Activated naive CD8-positive, alpha-beta T cell (primary cell): ENCODE measurements around the gene TRIM9.

ENCODE experiments used
- H3K27ac Mint-ChIP-seq: one replicate; pipeline ENCODE4 v1.8.0; 2021; ENCODE audit warnings: mixed read lengths
- H3K27me3 Mint-ChIP-seq: one replicate; pipeline ENCODE4 v1.8.0; 2021; ENCODE audit warnings: mixed read lengths
- H3K36me3 Mint-ChIP-seq: one replicate; pipeline ENCODE4 v1.8.0; 2021; ENCODE audit warnings: mixed read lengths
- H3K4me1 Mint-ChIP-seq: one replicate; pipeline ENCODE4 v1.8.0; 2021; ENCODE audit warnings: low read depth, mixed read lengths
- H3K4me3 Mint-ChIP-seq: one replicate; pipeline ENCODE4 v1.8.0; 2021; ENCODE audit warnings: mild to moderate bottlenecking, mixed read lengths
- H3K9me3 Mint-ChIP-seq: one replicate; pipeline ENCODE4 v1.8.0; 2021; ENCODE audit warnings: low read depth, mixed read lengths

TRIM9 gene

DNA sequence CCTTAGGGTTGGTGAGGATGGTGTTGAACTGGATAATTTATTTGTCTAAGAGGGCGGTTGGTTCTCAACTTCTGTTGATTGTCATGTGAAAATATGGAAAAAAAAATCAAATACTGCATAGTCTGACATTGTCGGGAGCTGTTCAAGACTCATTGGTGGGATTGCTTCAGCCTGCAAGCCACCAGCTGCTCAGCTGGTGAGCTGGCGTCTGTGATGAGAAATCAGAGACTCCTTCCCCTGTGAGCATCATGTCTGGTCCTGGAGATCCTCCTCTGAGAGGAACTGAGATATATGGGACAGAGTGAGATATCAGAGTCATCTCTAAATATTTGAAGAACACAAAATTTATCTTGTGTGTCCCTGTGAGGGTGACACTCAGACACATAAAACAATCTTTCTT lies 49.9 kb downstream of the TRIM9 start:
- Mint-ChIP-seq H3K4me1 (no peaks in the 10 kb centered on the region), H3K4me3 (no peak overlapping the region), H3K36me3 (no peaks in the 10 kb centered on the region), H3K27ac (no peak overlapping the region), H3K9me3 (no peaks in the 10 kb centered on the region), H3K27me3 (no peaks in the 10 kb centered on the region)

DNA sequence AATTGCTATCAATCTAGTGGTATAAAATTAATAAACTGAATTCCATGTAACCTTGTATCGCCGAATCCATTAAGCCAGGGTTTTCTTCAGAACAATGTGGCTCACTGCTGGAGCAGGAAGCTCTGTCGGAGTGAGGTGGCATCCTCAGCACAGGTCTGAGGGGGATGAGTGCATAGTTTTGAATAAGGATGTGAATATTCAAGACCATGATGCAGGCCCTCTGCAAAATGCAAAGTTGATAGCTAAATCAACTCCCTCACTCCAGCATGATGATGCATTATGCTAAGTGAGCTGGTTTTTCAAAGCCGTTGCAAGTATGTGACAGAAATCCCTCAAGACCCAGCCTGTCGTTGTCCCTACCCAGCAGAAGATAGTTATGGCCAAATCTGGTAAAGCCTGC lies 53.0 kb downstream of the TRIM9 start:
- Mint-ChIP-seq H3K9me3 (no peaks in the 10 kb centered on the region), H3K27me3 (no peaks in the 10 kb centered on the region), H3K4me3 (no peak overlapping the region), H3K27ac (no peak overlapping the region), H3K4me1 (no peaks in the 10 kb centered on the region), H3K36me3 (no peaks in the 10 kb centered on the region)

DNA sequence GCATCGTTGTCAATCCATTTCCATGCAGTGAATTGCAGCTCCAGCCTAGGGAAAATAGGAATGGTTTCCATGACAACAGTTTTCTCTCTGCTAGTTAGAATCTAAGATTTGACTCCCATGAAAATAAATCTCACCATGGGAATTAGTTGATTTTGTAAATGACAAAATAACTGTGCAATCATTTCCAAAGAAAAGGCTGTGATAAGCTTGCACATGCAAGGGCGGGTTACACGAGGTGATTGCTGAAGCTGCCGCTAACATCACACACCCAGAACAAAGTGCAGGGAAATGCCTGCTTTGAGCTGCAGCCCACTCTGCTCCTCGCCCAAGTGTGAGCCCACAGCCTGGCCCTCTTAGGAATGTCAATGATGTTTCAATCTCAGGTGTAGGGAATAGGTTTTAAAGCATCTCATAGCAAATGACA lies 53.8 kb downstream of the TRIM9 start:
- H3K4me3 Mint-ChIP-seq: no peak overlapping the region
- H3K27me3 Mint-ChIP-seq: no peaks in the 10 kb centered on the region
- no peaks in the 10 kb centered on the region for H3K36me3 Mint-ChIP-seq
- no peak overlapping the region for H3K27ac Mint-ChIP-seq
- no peaks in the 10 kb centered on the region for H3K4me1 Mint-ChIP-seq
- no peaks in the 10 kb centered on the region for H3K9me3 Mint-ChIP-seq

DNA sequence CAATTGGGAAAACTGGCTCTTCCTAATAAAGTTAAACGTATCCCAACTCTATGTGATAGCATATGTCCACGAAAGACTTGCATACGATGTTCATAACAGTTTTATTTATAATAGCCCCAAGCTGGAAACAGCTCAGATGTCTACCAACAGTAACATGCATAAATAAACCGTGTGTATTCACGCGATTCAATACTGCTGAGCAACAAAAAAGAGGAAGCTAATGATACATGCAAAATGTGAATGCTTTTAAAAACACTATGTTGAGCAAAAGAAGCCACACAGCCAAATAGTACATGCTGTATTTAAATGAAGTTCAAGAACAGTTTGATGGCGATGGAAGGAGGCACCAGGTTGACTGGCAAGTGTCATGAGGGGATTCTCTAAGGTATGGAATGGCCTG lies 55.7 kb downstream of the TRIM9 start:
- Mint-ChIP-seq H3K27me3 (no peaks in the 10 kb centered on the region), H3K27ac (no peak overlapping the region), H3K4me3 (no peak overlapping the region)

DNA sequence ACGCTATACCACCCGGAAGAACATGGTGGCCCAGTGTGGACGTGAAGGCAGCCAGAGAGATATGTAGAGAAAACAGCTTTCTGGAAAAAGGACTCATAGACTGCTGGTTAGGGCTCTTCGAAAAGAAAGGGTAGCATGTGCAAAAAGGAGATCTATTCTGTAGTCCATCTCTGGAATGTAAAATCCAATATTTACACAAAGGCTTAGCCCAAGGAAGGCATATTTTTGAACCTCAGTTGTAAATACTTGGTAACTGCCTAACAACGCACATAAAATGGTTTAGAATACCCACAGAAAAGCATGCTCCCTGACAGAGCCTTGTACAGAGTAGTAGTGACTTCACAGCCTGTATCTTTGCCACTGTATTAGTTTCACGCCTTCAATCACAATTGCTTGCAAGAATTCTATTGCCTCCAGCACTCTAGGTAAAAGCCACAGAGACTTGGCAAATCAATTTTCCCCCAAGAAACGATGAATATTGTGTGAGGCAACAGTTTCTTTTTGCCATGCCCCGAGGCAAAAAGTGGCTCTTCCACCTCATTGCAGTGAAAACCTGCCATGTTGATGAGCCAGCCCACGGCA lies 59.2 kb downstream of the TRIM9 start:
- Mint-ChIP-seq H3K9me3 (no peaks in the 10 kb centered on the region), H3K36me3 (no peaks in the 10 kb centered on the region), H3K27me3 (no peaks in the 10 kb centered on the region), H3K4me1 (no peaks in the 10 kb centered on the region), H3K27ac (no peak overlapping the region), H3K4me3 (no peak overlapping the region)

More for the DNA sequence above, 55.7 kb downstream of the TRIM9 start:
- H3K4me1 Mint-ChIP-seq: no peaks in the 10 kb centered on the region
- no peaks in the 10 kb centered on the region for H3K36me3 Mint-ChIP-seq
- no peaks in the 10 kb centered on the region for H3K9me3 Mint-ChIP-seq

DNA sequence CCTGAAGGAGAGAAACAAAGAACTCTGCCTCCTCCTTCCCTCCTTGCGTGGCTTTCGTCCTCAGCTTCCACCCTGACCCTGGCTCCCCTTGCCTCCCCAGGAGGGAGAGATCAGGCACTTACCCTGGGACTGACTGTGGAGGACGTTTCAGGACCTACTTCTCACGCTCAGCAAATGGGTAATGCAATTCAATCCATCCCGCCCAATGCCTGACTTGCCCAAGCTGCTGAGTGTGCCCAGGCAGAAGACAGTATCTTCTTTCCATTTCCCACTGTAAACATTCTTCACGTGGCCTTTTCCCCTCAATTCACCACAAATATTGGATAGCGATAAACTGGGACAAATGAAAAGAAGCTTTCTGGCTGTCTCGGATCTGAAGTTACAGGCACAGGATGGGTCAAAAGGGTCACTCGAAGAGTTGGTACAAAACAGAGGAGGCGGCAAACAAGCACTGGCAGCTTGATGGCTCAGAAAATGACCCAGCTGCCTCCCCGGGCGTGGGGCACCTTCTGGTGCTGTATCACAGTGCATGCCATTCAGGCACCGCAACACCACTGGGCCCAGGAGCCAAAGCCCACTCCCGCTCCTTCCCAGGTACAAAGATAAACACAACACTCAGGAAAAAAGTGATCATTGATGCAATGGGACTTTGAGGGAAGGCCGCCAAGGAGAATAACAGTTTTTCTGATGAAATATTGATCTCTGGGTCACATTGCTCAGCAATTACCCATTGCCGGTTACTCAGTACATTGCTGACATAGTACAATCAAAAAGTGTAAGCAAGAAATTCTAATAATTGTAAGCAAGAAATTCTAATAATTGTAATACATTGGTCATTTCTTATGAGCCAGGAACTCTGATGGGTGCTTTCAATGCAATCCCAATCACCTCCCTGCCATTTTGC lies 65.8 kb downstream of the TRIM9 start:
- Mint-ChIP-seq H3K27ac (no peak overlapping the region), H3K4me3 (no peak overlapping the region), H3K4me1 (no peaks in the 10 kb centered on the region), H3K9me3 (no peaks in the 10 kb centered on the region), H3K27me3 (no peaks in the 10 kb centered on the region), H3K36me3 (peaks cover 3% of the 10 kb centered on the region)

DNA sequence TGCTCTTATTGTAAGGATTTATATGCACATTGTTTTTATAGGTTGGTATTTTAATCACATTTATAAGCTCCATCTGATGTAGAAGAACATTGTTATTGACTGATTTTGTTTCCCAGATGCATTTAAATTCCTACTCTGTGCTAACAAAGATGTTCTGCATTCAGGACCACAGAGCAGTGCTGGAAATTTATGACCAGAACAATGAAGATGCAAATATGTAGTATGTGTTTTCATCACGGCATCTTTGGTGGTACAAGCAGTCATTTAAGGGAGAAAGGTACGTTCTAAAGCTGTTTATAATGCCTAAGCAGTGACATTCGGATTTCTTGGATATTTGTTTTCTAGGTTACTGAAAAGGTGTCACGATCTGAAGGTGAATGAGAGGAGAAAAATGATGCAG lies 66.5 kb downstream of the TRIM9 start:
- Mint-ChIP-seq H3K27me3 (no peaks in the 10 kb centered on the region), H3K36me3 (peaks cover 3% of the 10 kb centered on the region), H3K4me1 (no peaks in the 10 kb centered on the region), H3K27ac (no peak overlapping the region), H3K9me3 (no peaks in the 10 kb centered on the region), H3K4me3 (no peak overlapping the region)

DNA sequence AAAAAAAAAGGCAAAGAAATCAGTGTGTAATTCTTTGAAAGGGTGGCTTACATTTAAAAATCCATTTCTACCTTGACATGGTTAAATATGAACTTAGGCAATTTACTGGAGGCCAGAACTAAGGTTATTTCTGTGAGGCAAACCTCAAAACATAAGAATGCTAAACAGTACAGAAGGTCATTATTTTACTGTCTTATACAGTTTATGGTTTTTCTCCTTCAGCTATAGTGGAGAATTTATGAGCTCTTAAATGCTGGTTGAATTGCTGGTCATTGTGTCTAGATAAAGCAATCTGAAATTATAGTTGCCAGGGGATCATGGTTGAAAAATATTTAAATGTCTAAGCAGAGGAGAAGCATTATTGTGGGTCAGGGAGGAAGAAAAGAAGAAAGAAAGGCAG lies 70.5 kb downstream of the TRIM9 start:
- no peak overlapping the region for H3K4me3 Mint-ChIP-seq
- no peaks in the 10 kb centered on the region for H3K9me3 Mint-ChIP-seq
- no peaks in the 10 kb centered on the region for H3K27me3 Mint-ChIP-seq
- peaks cover 6% of the 10 kb centered on the region for H3K36me3 Mint-ChIP-seq
- H3K4me1 Mint-ChIP-seq: no peaks in the 10 kb centered on the region
- no peak overlapping the region for H3K27ac Mint-ChIP-seq

DNA sequence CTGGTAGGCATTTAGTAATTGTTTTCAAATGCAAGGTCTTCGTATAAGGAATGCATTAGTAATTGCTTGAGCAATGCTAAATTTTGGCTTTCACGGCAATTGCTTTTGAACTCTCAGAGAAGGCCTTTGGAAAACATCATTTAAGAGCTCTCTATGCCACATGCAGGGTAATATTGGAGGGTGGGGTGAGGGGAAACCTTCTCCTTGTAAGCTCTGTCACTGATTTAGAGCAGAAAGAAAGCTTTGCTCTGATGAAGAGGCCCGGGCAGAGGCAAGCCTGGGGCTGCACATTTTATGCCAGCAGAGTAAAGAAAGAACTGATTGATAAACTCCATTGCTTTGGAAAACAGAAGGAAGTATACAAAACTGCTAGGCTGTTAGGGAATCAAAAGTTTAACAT lies 70.9 kb downstream of the TRIM9 start:
- H3K27me3 Mint-ChIP-seq: no peaks in the 10 kb centered on the region
- H3K4me1 Mint-ChIP-seq: no peaks in the 10 kb centered on the region
- no peak overlapping the region for H3K4me3 Mint-ChIP-seq
- peaks cover 6% of the 10 kb centered on the region for H3K36me3 Mint-ChIP-seq
- H3K27ac Mint-ChIP-seq: no peak overlapping the region
- no peaks in the 10 kb centered on the region for H3K9me3 Mint-ChIP-seq

DNA sequence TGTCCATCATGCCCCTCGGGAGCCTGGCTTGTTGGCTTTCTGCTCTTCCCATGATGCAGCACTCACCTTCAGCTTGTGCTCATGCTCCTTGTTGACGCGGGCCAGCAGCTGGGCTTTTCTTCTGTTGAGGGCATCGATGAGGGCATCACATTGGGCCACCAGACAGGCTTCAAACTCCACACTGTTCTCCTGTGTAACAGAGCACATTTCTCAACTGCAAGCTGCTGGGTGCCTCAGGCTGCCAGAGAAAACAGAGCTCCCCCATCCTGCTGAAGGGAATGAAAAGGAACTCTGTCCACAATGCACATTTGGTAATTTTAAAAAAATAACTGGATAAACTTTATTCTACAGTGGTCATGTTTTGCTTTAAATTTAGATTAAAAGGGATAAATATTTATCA lies 72.1 kb downstream of the TRIM9 start:
- H3K4me1 Mint-ChIP-seq: no peaks in the 10 kb centered on the region
- no peaks in the 10 kb centered on the region for H3K27me3 Mint-ChIP-seq
- no peaks in the 10 kb centered on the region for H3K9me3 Mint-ChIP-seq
- H3K36me3 Mint-ChIP-seq: peaks cover 6% of the 10 kb centered on the region
- no peak overlapping the region for H3K4me3 Mint-ChIP-seq
- H3K27ac Mint-ChIP-seq: no peak overlapping the region

DNA sequence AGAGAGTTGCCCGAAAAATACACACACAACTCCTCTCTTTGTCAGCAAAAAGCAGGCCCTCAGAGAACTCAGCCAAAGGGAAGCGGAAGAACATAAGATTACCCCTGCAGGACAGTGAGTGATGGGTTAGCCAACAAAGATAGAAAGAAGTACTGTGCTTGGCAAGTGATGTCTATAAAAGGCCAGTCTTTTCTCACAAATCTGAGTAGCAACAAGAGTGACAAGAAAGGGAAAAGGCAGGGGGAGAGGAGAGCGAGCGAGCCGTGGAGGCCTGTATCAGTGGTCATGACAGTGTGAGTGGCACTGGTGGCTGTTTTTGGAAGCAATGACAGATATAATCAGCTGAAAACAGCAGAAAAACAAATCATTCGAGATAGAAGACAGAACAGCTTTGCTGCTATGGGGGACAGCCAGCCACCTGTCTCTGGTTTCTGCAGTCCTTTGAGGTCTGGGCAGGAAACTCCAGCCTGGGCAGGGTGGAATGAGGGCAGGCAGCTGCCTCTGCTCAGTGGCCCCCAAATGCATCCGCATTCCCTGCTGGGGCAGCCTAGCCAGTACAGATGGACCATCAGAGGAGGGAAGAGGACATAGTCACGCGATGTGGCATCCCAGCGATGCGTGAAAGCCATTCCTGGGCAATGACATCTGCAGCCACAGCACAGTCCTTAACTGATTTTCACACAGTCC lies 74.7 kb downstream of the TRIM9 start:
- no peaks in the 10 kb centered on the region for H3K4me1 Mint-ChIP-seq
- no peak overlapping the region for H3K27ac Mint-ChIP-seq
- peaks cover 6% of the 10 kb centered on the region for H3K36me3 Mint-ChIP-seq
- H3K27me3 Mint-ChIP-seq: no peaks in the 10 kb centered on the region
- H3K4me3 Mint-ChIP-seq: no peak overlapping the region
- H3K9me3 Mint-ChIP-seq: no peaks in the 10 kb centered on the region

DNA sequence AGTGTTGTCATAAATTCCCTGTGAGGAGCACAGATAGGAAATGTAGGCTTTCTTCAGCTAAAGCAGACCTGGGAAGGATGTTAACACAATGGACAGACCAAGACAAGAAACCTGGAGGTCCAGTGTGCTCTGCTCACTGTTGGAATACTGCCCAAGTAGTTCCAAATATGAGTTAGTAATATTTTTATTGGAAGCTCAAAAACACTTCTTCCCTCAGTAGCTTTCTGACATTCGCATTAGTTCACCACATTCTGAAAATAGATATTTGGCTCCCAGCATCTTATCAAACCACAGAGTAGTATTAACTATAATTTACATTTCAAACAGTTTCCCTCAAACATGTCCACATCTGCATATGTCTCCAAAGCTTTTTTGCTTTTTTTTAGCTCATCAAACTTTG lies 75.8 kb downstream of the TRIM9 start:
- Mint-ChIP-seq H3K36me3 (peaks cover 2% of the 10 kb centered on the region), H3K4me1 (no peaks in the 10 kb centered on the region), H3K9me3 (no peaks in the 10 kb centered on the region), H3K27me3 (no peaks in the 10 kb centered on the region), H3K4me3 (no peak overlapping the region), H3K27ac (no peak overlapping the region)

DNA sequence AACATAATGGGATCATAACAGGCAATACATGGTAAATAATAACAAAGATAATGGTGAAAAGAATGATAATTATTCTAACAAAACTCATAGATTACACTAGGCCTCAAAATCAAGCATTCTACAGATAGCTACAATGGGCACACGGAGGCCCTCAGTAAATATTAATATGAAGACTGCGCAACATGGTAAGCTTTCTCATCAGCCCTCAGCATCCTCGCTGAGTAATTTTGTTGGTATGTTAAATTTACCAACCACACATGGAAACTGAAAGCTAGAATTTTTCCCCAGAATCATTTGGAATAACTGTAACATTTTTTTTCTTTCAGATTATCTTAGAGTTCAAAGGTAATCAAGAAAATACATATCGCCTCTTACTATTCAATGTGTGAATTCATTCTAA lies 76.4 kb downstream of the TRIM9 start:
- Mint-ChIP-seq H3K36me3 (peaks cover 2% of the 10 kb centered on the region), H3K4me3 (no peak overlapping the region), H3K9me3 (no peaks in the 10 kb centered on the region), H3K4me1 (no peaks in the 10 kb centered on the region), H3K27me3 (no peaks in the 10 kb centered on the region), H3K27ac (no peak overlapping the region)

DNA sequence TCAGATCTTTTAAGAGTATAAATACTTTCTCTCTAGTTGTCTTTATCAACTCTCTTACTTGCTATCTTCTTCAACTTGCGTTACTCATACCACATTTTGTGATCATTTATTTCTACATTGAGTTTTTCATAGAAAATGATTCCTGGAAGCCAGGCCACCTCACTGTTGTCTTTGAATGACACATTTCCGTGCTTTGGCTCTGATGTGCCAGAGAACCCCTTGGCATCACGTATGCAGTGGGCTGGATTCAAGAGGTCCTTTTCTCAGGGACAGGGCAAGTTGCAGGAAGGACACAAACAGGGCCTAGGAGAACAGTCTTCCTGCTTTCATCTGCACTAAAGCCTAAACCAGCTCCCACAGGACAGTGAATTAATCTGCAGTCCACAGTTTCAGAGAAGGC lies 80.3 kb downstream of the TRIM9 start:
- H3K27ac Mint-ChIP-seq: no peak overlapping the region
- no peaks in the 10 kb centered on the region for H3K9me3 Mint-ChIP-seq
- no peaks in the 10 kb centered on the region for H3K36me3 Mint-ChIP-seq
- H3K27me3 Mint-ChIP-seq: no peaks in the 10 kb centered on the region
- no peaks in the 10 kb centered on the region for H3K4me1 Mint-ChIP-seq
- no peak overlapping the region for H3K4me3 Mint-ChIP-seq

DNA sequence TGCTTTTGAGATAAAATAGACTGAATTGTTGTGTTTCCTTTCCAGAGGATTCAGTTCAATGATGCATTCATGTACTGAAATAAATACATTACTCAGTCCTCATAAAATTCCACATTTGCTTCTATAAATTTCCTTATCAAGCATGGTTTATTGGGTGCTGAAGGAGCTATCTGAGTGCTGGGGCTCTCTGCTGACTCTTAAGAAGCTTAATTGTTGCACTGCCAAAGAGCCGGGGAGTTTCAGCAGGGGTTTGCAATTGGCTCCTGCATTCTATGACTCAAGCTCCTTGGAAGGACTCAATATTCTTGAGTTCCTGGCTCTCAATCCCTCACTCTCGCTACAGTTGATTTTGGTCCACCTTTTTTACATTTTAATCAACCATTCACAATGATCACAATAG lies 80.8 kb downstream of the TRIM9 start:
- Mint-ChIP-seq H3K27ac (no peak overlapping the region), H3K9me3 (no peaks in the 10 kb centered on the region), H3K36me3 (no peaks in the 10 kb centered on the region), H3K4me3 (no peak overlapping the region), H3K27me3 (no peaks in the 10 kb centered on the region), H3K4me1 (no peaks in the 10 kb centered on the region)
